Mesendoderm (in vitro differentiated cells): Measurements from ENCODE around the gene RELT.

Experiments used
- DNase-seq: peaks from one replicate; pipeline ENCODE4 v3.0.0; 2013
- H2AK5ac ChIP-seq: 2 replicates; pipeline ENCODE4 v1.6.1; 2013; ENCODE audit warnings: low read length, inconsistent platforms
- H2BK120ac ChIP-seq: 2 replicates; pipeline ENCODE4 v1.6.1; 2013; ENCODE audit warnings: low read depth, mild to moderate bottlenecking, low read length, moderate library complexity, mixed read lengths
- H2BK15ac ChIP-seq: replicated peaks from 2 replicates; pipeline ENCODE4 v1.6.1; 2013; ENCODE audit warnings: low read depth, mild to moderate bottlenecking, moderate library complexity
- H2BK5ac ChIP-seq: 2 replicates; pipeline ENCODE4 v1.6.1; 2013; ENCODE audit warnings: low read length, inconsistent platforms
- H3K18ac ChIP-seq: 2 replicates; pipeline ENCODE4 v1.6.1; 2013; ENCODE audit warnings: mild to moderate bottlenecking, low read length, mixed read lengths
- H3K23ac ChIP-seq: one replicate; pipeline ENCODE4 v1.6.1; 2013; ENCODE audit warnings: low read length
- H3K27ac ChIP-seq: 2 replicates; pipeline ENCODE4 v1.5.1; 2013; ENCODE audit warnings: low read depth, mild to moderate bottlenecking, inconsistent platforms, low read length, moderate library complexity
- H3K27me3 ChIP-seq: 2 replicates; pipeline ENCODE4 v1.6.1; 2013; ENCODE audit warnings: low read length, control low read depth, mild to moderate bottlenecking, inconsistent platforms; ENCODE audit not compliant: insufficient read depth, poor library complexity
- H3K36me3 ChIP-seq: 2 replicates; pipeline ENCODE4 v1.6.1; 2013; ENCODE audit warnings: low read length, inconsistent platforms; ENCODE audit not compliant: control insufficient read depth, insufficient read depth
- H3K4ac ChIP-seq: one replicate; pipeline ENCODE4 v1.6.1; 2013; ENCODE audit warnings: low read depth, mild to moderate bottlenecking, low read length, moderate library complexity
- H3K4me1 ChIP-seq: 2 replicates; pipeline ENCODE4 v1.6.1; 2013; ENCODE audit warnings: low read depth, low read length, inconsistent platforms; ENCODE audit not compliant: control insufficient read depth
- H3K4me2 ChIP-seq: 2 replicates; pipeline ENCODE4 v1.6.1; 2013; ENCODE audit warnings: low read length
- H3K4me3 ChIP-seq: 2 replicates; pipeline ENCODE4 v1.5.1; 2013; ENCODE audit warnings: mild to moderate bottlenecking, low read length
- H3K56ac ChIP-seq: one replicate; pipeline ENCODE4 v1.6.1; 2013; ENCODE audit warnings: low read length
- H3K79me1 ChIP-seq: 2 replicates; pipeline ENCODE4 v1.6.1; 2013; ENCODE audit warnings: low read length, inconsistent platforms
- H3K79me2 ChIP-seq: 2 replicates; pipeline ENCODE4 v1.6.1; 2013; ENCODE audit warnings: mild to moderate bottlenecking, low read length; ENCODE audit not compliant: control insufficient read depth, insufficient read depth
- H3K9ac ChIP-seq: 2 replicates; pipeline ENCODE4 v1.6.1; 2013; ENCODE audit warnings: low read length, inconsistent platforms
- H4K5ac ChIP-seq: one replicate; pipeline ENCODE4 v1.6.1; 2013; ENCODE audit warnings: low read length
- H4K8ac ChIP-seq: one replicate; pipeline ENCODE4 v1.6.1; 2013; ENCODE audit warnings: low read depth, mild to moderate bottlenecking, control low read depth, low read length, moderate library complexity
- WGBS: extraction: QIAGEN DNeasy Blood & Tissue Kit; methylation state at CpG from one replicate; pipeline ENCODE4 v1.1.7; 2013; ENCODE audit warnings: low lambda C conversion rate, missing lambda C conversion rate; ENCODE audit not compliant: insufficient coverage; ENCODE audit errors: extremely low coverage; 5-methylcytosine and 5-hydroxymethylcytosine counted together

RELT gene

DNA sequence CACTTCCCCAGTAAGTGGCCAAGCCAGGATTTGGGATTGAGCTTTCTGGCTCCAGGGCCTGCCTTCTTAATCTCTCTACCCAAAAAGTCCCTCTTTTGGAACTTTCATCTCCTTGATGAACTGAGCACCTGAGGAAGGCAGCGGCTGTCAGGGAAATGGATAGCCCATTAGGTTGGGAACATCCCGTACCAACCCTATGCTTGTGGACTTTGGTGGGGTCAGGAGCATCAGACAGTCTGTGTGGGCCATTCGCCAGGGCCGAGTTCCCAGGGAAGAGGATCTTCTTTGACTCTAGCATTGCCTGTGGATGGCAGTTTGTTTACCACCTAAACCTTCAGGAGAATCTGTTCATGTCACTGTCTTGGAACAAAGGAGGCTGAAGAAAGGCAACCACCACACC is 37.9 kb upstream of the RELT start:
- no peak overlapping the region for H3K56ac ChIP-seq
- no peaks in the 10 kb centered on the region for H3K79me2 ChIP-seq
- no peaks in the 10 kb centered on the region for H3K27me3 ChIP-seq
- H2AK5ac ChIP-seq: no peak overlapping the region
- no peak overlapping the region for H3K9ac ChIP-seq
- H3K23ac ChIP-seq: no peak overlapping the region
- H3K79me1 ChIP-seq: no peaks in the 10 kb centered on the region
- no CpG with 5 or more reads among the region's 4 CpGs for WGBS
- H2BK120ac ChIP-seq: no peak overlapping the region
- no peak overlapping the region for H3K4me2 ChIP-seq
- no peak overlapping the region for H2BK5ac ChIP-seq
- H3K27ac ChIP-seq: no peak overlapping the region
- H3K18ac ChIP-seq: no peak overlapping the region
- H3K4ac ChIP-seq: no peak overlapping the region
- no peaks in the 10 kb centered on the region for H3K36me3 ChIP-seq
- H4K5ac ChIP-seq: no peak overlapping the region
- H4K8ac ChIP-seq: no peak overlapping the region
- no peak for DNase-seq
- peaks cover 7% of the 10 kb centered on the region for H3K4me1 ChIP-seq
- no peak overlapping the region for H3K4me3 ChIP-seq
- H2BK15ac ChIP-seq: no peak overlapping the region

DNA sequence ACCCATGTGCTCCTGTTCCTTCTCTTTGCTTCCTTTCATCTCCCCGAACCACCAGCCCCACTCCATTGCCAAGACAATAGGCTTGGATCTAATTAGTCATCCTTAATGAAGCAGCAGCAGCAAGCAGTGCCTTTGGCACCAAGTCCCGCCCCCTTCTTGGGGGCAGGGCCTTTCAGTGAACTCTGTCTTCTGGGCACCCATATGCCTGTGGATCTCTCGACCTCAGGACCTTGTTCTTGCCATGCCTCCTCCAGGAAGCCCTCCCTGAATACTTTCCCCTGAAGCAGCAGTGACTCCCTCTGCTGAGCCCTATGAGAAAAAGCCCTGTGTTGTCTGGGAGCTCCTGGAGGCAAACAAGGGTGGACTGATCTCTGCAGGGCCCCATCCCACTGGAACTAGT is 36.0 kb upstream of the RELT start:
- H3K9ac ChIP-seq: no peak overlapping the region
- no peak overlapping the region for H4K8ac ChIP-seq
- no peaks in the 10 kb centered on the region for H3K79me2 ChIP-seq
- no peaks in the 10 kb centered on the region for H3K36me3 ChIP-seq
- DNase-seq: peak; percentile 57
- no peak overlapping the region for H2BK15ac ChIP-seq
- H3K79me1 ChIP-seq: no peaks in the 10 kb centered on the region
- no peaks in the 10 kb centered on the region for H3K27me3 ChIP-seq
- no peak overlapping the region for H3K56ac ChIP-seq
- H3K27ac ChIP-seq: no peak overlapping the region
- peaks cover 2% of the 10 kb centered on the region for H3K4me1 ChIP-seq
- H2BK5ac ChIP-seq: no peak overlapping the region
- H3K4me3 ChIP-seq: no peak overlapping the region
- WGBS: no CpG with 5 or more reads among the region's 3 CpGs
- H2BK120ac ChIP-seq: no peak overlapping the region
- no peak overlapping the region for H3K18ac ChIP-seq
- H3K23ac ChIP-seq: no peak overlapping the region
- H2AK5ac ChIP-seq: no peak overlapping the region
- no peak overlapping the region for H3K4me2 ChIP-seq
- H3K4ac ChIP-seq: no peak overlapping the region
- no peak overlapping the region for H4K5ac ChIP-seq

DNA sequence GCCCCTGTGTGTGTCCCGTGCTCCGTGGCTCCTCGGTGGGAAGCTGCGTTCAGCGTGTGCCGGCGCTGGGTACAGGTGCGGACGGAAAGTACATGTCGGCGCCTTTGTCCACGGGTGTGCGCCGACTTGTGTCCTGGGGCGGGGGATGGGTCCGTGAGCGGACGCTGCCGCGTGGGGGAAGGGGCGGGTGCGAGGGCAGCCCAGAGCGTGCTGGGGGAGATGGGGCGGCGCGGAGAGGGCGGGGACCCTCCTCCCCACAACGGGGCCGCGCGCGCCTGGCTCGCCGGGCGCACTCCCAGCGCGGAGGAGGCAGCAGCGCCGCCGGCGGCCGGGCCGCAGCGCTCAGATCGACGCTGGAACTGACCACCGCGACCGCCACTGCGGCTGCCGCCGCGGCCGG is 33.6 kb upstream of the RELT start:
- H3K4ac ChIP-seq: no peak overlapping the region
- H3K27ac ChIP-seq: no peak overlapping the region
- no peak overlapping the region for H2AK5ac ChIP-seq
- H3K56ac ChIP-seq: peak overlapping the region; percentile 65
- no peak overlapping the region for H2BK5ac ChIP-seq
- H2BK120ac ChIP-seq: no peak overlapping the region
- H3K27me3 ChIP-seq: no peaks in the 10 kb centered on the region
- no peaks in the 10 kb centered on the region for H3K79me1 ChIP-seq
- H3K4me2 ChIP-seq: peak overlapping the region; percentile 41
- H4K8ac ChIP-seq: no peak overlapping the region
- H4K5ac ChIP-seq: no peak overlapping the region
- no peaks in the 10 kb centered on the region for H3K4me1 ChIP-seq
- no peak overlapping the region for H3K4me3 ChIP-seq
- no peak overlapping the region for H2BK15ac ChIP-seq
- H3K18ac ChIP-seq: peak overlapping the region; percentile 20
- WGBS: no CpG with 5 or more reads among the region's 54 CpGs
- H3K9ac ChIP-seq: peak overlapping the region; percentile 37
- H3K23ac ChIP-seq: peak overlapping the region; percentile 29
- no peaks in the 10 kb centered on the region for H3K79me2 ChIP-seq
- H3K36me3 ChIP-seq: no peaks in the 10 kb centered on the region
- DNase-seq: no peak

DNA sequence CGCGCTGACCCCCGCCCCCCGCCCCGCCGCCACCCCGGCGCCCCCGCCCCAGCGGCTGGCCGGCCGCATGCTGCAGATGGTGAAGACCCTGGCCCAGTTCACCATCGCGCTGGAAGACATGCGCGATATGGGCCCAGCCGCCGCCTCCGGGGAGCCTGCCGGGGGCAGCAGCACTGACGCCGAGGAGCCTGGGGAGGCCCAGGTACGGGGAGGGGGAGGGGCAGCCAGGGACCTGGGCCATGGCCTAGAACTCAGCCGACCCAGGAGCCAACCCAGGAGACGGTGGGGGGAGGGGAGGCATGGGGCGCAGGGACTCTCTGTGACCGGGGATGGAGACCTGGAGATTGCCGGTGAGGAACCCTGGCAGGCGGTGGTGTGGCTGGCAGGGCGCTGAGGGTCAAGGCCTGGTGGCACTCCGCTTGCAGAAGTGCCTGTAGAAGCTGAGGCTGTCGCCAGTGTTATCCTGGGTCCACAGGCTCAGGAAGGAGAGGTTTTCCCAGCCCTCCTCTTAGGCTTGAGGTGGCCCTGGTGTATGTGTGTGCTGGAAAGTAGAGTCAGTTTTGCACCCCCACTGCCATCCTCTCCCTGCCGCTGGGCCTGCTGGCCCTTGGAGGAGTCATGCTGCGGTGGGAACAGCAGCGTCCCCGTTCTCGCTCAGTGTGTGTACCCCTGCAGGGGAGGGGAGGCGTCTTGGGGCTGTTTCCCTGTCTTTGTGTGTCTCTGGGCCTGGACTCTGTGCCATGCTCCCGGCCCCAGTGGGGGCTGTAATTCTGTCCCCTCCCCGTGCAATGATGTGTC is 32.9 kb upstream of the RELT start:
- no peak overlapping the region for H4K8ac ChIP-seq
- H2BK15ac ChIP-seq: no peak overlapping the region
- H3K23ac ChIP-seq: no peak overlapping the region
- H4K5ac ChIP-seq: no peak overlapping the region
- peak overlapping the region; percentile 53 for H3K56ac ChIP-seq
- no peak overlapping the region for H3K27ac ChIP-seq
- H3K18ac ChIP-seq: peak overlapping the region; percentile 20
- no peaks in the 10 kb centered on the region for H3K79me1 ChIP-seq
- H3K4ac ChIP-seq: no peak overlapping the region
- H3K4me3 ChIP-seq: no peak overlapping the region
- peak overlapping the region; percentile 31 for H3K9ac ChIP-seq
- H2AK5ac ChIP-seq: no peak overlapping the region
- no peaks in the 10 kb centered on the region for H3K27me3 ChIP-seq
- DNase-seq: no peak
- WGBS: no CpG with 5 or more reads among the region's 40 CpGs
- H2BK5ac ChIP-seq: no peak overlapping the region
- H3K79me2 ChIP-seq: no peaks in the 10 kb centered on the region
- H2BK120ac ChIP-seq: no peak overlapping the region
- H3K4me1 ChIP-seq: no peaks in the 10 kb centered on the region
- no peaks in the 10 kb centered on the region for H3K36me3 ChIP-seq
- no peak overlapping the region for H3K4me2 ChIP-seq

DNA sequence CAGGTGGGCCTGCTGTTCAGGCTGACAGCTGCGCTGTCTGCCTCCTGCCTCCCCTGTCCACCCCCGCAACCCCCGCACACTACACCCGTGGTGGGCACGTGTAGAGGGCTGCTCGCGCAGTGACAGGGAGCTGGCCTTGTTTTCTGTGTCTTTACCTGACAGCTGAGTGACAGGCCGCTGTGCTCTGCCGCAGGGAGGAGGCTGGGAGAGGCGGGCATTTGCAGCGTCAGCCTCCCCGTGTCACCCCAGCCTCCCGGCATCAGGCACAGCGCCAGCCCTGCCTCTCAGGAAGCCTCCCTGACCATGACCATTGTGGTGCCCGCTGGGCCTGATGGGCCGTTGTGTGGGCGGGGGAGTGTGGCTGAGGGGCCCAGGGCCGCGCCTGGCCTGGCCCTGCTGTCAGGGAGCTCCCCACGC is 32.0 kb upstream of the RELT start:
- no peaks in the 10 kb centered on the region for H3K79me1 ChIP-seq
- no peak overlapping the region for H3K4me2 ChIP-seq
- no peak overlapping the region for H3K4me3 ChIP-seq
- no peak overlapping the region for H3K23ac ChIP-seq
- no peak overlapping the region for H2AK5ac ChIP-seq
- no CpG with 5 or more reads among the region's 20 CpGs for WGBS
- no peaks in the 10 kb centered on the region for H3K36me3 ChIP-seq
- H3K27ac ChIP-seq: no peak overlapping the region
- H3K27me3 ChIP-seq: no peaks in the 10 kb centered on the region
- no peak overlapping the region for H3K56ac ChIP-seq
- no peak overlapping the region for H4K8ac ChIP-seq
- H3K4ac ChIP-seq: no peak overlapping the region
- H2BK15ac ChIP-seq: no peak overlapping the region
- no peak for DNase-seq
- no peak overlapping the region for H3K18ac ChIP-seq
- no peak overlapping the region for H3K9ac ChIP-seq
- no peak overlapping the region for H2BK120ac ChIP-seq
- no peaks in the 10 kb centered on the region for H3K79me2 ChIP-seq
- no peaks in the 10 kb centered on the region for H3K4me1 ChIP-seq
- no peak overlapping the region for H4K5ac ChIP-seq
- H2BK5ac ChIP-seq: no peak overlapping the region
